Activated naive CD4-positive, alpha-beta T cell (primary cell): ENCODE results near the gene CLIP2.
"Not testable (repeated sequence)": the region's sequence is repeated elsewhere in the genome, so short reads cannot be mapped to it uniquely, and the experiment has no call there.

Source experiments
- DNase-seq, 4 experiments: peaks; one replicate each; lab custom pipeline; 2025; lab: John Stamatoyannopoulos, UW

Gene CLIP2

DNA sequence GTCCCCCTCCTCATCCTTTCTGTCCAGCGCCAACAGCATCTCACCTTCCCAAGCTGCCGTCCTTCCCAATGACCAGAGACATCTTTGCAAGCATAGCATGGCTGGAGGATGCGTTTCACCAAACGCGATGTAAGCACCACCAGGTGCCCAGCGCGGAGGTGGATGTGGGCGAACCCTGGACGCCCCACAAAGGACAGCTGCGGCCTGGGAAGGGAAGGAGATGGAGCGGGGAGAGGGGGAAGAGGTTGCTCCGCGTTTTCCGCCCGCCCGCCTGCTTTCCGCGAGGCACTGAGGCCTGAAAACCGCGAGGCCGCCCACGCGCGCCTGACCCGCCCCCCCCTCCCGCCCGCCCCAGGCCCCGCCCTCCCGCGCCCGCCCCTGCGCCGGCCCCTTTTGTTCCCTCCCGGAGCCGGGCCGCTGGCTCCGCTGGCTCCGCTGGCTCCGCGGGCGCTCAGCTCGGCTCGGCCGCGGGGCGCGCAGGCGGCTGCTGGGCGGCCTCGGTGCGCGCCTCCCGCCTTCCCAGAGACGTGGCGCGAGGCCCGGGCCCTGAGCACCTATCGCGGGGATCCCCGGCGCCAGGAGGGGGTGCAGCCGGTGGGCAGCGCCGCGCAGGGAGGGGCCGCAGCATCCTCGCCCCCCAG is at the start of gene CLIP2:
CLIP2 (plus strand) TSS at position 390 of the 641 bp plus-strand sequence. CDS start 28,140 bp downstream, outside the sequence.
- peak; percentile 41 to 70 (median 52) for DNase-seq

DNA sequence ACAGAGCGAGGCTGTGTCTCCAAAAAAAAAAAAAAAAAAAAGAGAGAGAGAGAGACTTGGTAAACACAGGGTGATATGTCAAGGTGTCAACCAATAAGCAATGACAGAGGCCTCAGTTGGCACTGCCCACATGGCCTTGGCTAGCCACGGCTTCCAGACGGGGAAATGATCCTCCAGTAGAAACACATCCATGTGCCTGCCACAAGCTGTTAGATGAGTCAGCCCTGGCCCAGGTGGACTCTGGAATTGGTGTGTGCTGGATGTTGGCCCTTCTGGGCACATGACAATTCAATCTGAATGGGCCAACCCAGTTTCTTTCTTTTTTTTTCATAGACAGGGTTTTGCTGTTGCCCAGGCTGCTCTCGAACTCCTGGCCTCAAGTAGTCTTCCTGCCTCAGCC is 48.7 kb upstream of the CLIP2 start:
- no peak for DNase-seq

DNA sequence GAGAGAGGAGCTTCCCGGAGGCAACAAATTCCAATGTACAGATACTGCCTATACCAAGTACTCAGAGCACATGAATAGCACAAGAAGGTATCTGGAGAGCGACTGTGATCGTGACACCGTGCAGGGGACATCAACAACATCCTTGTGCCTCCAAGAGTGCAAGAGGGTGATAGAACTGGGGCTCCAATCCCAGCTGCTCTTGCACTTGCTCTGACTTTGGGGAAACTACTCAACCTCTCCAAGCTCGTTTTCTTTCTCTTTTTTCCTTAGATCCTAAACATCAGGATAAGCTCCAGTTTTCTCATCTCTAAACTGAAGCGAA is 47.1 kb upstream of the CLIP2 start:
- DNase-seq: no peak

DNA sequence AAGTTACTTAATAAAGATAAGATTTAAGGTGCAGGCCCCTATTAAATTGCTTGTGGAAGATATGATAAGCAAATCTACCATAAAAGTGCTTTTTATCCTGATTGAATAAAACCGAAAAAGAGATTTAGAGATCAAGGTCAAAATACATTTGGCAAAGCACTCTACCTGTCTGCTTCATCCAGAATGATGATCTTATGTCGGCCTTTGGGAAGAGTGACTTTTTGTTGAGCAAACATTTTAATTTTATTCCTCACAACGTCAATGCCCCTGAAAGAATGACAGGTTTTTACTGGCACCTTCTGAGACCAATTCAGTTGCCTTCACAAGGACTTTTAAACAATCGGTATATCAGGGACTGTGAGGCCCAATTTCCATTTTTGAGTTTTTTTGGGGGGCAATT is 42.7 kb upstream of the CLIP2 start:
- DNase-seq: no peak

DNA sequence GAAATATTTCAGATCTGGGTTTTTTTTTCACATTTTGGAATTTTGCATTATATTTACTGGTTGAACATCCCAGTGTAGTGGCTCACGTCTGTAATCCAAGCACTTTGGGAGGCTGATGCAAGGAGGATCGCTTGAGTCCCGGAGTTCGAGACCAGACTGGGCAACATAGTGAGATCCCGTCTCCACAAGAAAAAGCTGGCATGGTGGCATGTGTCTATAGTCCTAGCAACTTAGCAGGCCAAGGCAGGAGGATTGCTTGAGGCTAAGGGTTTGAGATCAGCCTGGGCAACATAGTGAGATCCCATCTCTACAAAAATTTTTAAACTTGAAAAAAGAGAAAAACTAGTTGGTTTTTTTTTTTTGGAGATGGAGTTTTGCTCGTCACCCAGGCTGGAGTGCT is 41.1 kb upstream of the CLIP2 start:
- no peak for DNase-seq

DNA sequence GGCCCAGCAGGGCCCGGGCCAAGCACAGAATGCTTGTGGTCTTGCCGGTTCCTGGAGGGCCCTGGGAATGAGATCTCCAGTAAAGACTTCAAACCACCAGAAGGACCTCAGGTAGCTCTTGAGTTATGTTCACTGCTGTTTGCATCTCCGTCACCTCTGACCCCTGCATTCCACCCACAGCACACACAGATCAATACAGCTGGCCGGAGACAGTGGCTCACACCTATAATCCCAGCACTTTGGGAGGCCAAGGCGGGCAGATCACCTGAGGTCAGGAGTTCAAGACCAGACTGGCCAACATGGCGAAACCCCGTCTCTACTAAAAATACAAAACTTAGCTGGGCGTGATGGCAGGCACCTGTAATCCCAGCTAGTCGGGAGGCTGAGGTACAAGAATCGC is 40.1 kb upstream of the CLIP2 start:
- DNase-seq: not testable (repeated sequence)

DNA sequence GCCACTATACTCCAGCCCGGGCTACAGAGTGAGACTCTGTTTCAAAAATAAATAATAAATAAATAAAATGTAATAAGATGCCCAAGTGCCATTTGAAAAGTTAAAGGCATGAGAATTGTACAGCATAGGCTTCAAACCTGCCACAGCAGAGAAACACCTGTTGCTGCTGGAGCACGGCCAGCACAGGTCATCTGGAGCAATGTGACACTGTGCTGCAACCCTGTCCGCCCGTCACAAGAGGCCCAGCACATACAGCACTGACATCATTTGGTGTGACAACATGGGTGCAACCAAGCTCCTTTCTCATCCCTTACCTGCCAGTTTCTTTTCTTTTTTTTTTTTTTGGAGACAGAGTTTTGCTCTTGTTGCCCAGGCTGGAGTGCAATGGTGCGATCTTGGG is 36.3 kb upstream of the CLIP2 start:
- no peak for DNase-seq

DNA sequence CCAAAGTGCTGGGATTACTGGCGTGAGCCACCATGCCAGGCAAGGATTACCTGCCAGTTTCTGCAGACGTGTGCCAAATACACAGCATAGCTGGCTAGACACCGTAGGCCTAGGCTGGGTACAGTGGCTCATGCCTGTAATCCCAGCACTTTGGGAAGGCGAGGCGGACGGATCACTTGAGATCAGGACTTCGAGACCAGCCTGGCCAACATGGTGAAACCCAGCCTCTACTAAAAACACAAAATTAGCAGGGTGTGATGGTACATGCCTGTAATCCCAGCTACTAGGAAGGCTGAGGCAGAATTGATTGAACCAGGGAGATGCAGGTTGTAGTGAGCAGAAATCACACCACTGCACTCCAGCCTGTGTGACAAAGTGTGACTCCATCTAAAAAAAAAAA is 35.9 kb upstream of the CLIP2 start:
- DNase-seq: no peak

DNA sequence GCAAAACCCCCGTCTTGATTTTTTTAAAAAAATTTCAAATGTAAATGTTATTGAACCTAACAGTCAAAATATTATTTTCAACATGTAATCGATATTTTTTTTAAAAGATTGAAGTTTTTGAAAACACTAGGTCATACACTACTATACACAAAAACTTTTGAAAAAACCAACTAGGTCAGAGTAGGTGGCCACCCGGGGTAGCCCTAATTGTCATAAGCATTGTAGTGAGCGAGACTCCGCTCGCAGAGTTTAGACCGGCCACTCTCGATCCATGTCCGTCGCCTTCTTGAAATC is 35.4 kb upstream of the CLIP2 start:
- no peak for DNase-seq

DNA sequence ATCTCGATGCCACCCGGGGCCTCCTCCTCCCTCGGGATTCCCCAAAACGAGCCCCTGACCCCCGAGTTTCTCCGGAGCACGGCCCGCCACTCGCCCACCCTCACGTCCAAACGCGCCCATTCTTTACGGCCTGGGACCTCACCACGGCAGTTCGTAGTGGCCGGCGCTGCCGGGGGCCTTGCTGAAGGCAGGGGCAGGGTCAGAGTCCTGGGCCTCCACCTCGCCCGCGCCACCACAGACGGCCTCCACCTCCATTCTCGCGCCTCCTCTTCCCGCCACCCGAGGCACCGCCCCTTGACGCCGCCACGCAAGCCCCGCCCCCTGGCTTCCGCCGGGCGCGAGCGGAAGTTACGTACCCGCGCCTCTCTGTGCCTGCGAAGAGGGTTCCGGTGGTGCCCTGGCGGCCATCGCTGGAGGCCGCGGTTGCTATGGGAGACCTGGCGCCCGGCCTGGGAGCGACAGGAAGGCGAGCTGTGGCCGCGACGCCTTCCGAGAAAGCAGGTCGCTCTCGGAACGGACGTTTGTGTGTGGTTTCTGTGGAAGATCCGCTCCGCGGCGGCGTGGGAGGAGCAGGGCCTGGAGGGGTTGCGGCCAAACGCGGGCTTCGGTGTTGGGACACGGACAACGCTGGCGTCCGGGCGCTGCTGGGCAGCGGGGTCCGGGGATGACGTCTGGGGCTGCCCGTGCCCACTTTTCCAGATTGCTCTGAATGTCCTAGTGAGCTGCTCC is 34.9 kb upstream of the CLIP2 start, which contains the start of gene RFC2:
RFC2 (minus strand) TSS at position 271 of the 729 bp plus-strand sequence; CDS start at position 255, 16 bp downstream.
- peak; percentile 91 to 96 (median 96) for DNase-seq

DNA sequence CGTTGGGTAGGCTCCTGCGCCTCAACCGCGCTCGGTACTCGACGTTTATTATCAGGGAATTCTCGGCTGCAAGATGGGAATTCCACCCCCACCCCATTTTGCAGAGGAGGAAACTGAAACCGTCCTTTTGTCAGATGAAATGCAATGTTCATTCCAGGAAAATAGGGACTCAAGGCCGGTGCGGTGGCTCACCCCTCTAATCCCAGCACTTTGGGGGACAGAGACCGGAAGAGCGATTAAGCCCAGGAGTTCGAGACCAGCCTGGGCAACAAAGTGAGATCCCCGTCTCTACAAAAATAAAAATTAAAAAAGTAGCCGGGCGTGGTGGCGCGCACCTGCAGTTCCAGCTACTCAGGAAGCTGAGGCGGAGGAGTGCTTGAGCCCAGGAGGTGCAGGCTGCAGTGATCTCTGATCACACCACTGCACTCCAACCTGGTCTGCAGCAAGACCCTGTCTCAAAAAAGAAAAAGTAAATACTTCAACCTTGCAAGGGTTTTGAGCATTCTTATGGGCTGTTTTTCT is 34.3 kb upstream of the CLIP2 start:
- DNase-seq: no peak

DNA sequence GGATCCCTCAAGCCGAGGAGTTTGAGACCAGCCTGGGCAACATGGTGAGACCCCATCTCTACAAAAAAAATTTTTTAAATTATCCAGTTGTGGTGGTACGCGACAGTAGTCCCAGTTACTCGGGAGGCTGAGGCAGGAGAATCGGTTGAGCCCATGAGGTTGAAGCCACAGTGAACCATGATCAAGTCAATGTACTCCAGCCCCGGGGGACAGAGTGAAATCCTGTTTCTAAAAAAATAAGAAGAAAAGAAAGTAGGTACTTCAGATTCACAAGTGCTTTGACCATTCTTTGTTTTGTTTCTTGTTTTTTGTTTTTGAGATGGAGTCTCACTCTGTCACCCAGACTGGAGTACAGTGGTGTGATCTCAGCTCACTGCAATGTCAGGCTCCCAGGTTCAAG is 33.7 kb upstream of the CLIP2 start:
- DNase-seq: not testable (repeated sequence)

DNA sequence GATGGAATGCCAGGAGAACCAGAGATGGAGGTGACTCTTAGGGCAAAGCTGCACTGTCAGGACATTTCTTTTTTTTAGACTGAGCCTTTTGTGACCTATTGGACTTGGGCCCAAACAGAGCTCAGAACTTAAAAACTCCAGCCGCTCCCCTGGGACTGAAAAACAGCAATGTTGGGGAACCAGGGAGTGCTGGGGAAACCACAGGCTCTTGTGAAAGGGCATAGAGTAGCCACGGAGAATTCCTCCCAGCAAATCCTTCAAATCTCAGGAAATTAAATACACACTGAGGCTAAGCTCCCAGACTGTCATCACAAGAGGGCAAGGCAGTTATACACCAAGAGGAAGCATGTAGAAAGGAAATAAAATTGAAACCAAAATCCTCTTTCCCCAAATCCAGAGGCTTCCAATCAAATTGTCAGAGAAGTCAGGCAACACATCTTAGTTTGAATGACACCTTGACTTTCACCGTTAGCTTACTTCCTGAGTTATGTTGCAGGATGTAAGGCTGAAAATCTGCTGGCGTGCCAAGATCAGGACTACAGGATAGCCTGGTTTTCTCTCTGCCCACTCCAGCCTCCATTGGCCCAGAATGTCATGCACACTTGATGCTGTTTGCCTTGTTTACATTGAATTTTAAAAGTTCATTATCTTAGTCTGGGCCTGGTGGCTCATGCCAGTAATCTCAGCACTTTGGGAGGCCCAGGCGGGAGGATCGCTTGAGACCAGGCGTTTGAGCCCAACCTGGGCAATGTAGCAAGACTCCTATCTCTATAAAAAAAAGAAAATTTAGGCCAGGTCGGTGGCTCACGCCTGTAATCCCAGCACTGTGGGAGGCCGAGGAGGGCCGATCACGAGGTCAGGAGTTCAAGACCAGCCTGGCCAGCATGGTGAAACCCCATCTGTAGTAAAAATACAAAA is 32.5 kb upstream of the CLIP2 start:
- DNase-seq: no peak

DNA sequence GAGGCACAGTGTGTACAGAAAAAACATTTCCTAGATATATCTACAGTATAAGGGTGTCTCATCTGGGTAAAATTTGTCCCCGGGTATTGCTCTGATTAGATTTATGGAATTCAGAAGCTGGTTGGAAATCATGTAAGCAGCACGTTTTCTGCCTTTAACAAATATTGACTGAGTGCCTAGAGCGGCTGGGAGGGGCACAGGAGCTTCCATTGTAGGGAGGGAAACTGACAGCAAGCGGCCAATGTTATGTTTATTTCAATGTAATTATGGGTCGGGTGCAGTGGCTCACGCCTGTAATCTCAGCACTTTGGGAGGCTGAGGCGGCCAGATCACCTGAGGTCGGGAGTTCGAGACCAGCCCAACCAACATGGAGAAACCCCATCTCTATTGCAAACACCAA is 30.6 kb upstream of the CLIP2 start:
- DNase-seq: no peak

DNA sequence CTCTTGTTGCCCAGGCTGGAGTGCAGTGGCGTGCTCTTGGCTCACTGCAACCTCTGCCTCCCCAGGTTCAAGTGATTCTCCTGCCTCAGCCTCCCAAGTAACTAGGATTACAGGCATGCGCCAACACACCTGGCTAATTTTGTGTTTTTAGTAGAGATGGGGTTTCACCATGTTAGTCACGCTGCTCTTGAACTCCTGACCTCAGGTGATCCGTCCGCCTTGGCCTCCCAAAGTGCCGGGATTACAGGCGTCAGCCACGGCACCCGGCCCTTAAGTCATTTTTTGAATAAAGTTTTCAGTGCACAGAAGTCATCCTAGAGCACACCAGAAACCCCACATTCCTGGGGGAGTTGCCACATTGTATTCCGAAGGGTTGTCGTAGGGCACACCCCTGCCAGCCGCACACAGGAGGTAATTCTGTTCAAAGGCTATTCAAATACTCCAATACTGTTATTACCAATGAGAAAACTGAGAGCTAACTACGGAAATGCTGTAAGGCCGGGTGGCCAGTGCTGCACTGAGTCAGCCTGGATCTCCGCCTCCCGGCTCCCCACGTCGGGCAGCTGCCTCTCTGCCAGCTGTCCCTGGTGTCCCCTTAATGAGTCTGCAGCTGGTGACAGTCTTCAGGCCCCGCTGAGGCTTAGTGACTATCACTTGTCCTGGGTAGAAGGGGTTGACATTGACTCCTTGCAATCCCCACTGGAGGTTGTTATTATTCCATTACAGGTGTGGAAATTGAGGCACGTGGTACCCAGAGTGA is 26.4 kb upstream of the CLIP2 start:
- no peak for DNase-seq

DNA sequence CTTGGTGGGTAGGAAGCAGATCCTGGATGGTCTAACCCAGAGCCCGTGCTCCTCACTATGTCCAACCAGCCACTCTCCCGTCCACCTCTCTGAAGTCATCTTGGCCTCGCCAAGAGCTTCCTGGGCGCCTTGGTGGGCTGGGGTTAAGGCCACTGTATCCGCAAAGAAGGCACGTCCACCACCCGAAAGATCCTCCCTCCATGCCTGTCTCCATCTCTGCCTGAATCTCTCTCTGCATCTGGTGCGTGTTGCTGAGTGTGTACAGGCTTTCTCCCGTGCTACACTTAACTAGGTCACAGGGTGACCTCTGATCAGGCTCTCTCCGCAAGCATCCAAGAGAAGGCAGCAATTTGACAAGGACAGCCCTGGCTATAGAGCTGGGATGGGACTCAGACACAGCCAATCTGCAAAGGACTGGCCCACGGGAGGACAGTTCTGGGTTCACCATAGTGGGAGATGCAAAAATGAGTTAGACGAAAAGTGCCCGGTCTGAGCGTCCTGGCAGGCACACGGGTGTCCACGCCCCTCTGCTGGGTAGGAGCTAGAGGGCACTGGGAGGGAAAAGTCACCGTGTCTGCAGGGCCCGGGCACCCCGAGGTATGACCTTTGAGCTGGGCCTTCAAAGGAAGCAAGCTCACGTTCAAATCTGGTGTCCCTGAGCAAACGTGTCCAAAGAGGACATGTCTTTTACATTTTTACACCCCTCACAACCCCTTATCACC is 25.6 kb upstream of the CLIP2 start:
- DNase-seq: no peak

DNA sequence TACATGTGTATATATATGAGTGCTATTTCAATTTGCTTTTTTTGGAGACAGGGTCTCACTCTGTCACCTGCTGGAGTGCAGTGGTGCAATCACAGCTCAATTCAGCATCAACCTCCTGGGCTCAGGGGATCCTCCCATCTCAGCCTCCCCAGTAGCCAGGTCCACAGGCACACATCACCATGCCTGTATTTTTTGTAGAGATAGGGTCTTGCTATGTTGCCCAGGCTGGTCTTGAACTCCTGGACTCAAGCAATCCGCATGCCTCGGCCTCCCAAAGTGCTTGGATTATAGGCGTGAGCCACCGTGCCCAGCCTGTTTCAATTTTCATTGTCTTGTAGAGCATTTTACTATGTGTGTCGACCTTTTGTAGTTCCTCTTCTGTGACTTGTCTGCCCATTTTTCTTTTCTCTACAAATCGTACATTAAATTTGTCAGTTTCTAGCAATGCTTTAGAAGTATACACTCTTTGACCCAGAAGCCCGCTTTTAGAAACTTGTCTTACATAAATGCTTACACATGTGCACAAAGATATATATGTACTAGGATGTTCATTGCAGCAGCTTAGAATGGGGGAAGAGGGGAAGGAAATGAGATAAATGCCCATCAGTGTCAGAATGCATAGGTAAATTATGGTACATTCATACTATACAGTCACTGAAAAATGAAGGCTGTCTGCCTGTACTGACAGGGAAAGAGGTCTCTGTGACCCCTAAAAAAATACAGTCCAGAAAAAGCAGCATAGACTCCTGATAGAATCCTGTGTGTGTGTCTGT is 22.8 kb upstream of the CLIP2 start:
- DNase-seq: no peak

DNA sequence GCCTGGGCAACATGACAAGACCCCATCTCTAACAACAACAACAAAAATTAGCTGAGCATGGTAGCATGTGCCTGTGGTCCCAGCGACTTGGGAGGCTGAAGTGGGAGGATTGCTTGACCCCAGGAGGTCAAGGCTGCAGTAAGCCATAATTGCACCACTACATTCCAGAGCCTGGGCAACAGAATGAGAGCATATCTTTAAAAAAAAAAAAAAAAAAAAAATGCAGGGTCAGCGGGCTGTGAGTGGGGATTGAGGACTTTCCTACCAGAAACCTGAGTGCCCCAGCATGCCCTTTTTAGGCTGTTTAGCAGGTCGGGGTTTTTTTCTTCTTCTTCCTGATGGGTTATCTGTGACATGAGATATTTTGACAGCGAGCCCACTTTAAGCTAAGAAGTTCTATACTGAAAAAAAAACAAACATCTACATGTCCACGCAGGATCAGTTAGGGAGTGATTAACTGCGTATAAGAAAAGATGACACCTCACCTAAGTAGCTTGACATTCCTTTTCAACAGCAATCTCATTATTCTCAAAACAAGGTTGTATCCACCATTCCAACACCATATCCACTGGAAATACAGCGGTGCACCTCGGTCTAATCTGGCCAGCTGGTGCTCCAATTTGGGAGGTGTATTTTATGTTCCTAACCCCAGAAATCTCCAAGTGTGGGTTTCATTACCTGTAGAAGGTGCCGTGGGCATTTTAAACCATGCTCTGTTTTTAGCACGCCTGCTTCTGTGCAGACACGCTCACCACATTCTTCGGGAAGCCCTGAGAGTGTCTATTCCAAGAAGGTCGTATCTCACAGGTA is 21.2 kb upstream of the CLIP2 start:
- no peak for DNase-seq

DNA sequence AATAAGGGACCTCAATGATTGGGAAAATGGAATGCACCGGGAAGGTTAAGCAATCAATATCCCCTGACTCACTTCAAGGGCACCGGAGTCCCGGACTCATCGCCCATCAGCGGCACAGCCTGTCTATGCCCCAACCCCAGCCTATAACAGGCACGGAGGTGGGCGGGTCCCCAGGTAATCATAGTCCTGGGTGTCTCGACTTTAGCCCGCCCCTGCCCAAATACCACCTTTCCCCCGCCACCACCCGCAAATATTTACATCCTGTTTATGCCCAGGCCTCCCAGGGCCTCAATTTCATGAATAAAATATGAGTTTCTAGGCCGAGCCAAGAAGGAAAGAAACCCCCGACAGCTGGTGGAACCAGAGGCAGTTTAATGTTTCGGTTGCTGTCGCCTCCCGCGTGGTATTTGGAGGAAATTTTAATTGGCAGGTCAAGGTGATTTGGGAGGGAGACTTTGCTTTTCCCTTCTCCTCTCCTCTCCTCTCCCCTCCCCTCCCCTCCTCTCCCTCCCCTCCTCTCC is 19.4 kb upstream of the CLIP2 start:
- DNase-seq: peak in 2 of 4 experiments; percentile 18 to 54
